ENCODE data around the gene ATP6V1G3.
"Not testable (repeated sequence)": the region's sequence is repeated elsewhere in the genome, so short reads cannot be mapped to it uniquely, and the experiment has no call there.

ATP6V1G3 gene

DNA sequence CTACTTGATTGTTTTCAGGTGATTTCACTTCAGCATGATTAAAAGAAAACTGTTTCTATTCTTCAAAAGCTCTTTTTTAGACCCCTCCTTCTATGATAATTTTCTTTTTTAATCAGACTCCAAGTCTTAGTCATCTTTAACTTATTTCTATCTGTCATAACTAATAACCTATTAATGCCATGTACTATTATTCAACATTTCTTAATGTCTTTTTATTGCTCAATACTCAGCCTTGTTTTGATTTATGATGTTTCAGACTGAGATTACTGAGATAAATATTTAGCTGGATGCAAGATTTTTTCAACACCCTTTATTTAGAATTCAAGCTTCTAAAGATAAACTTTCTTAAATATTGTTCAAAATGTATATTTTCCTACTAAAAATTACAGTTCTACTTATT lies 53.6 kb downstream of the ATP6V1G3 start:
- no peak for ATAC-seq (replicated peaks)
- Mint-ChIP-seq H3K4me1 (ENCODE audit: low read depth in 2 of 2) (peaks cover 2 to 15% of the 10 kb centered on the region in 2 donors), H3K27ac (no peak overlapping the region), H3K36me3 (ENCODE audit: insufficient read depth) (no peaks in the 10 kb centered on the region), H3K27me3 (no peaks in the 10 kb centered on the region), H3K4me3 (no peak overlapping the region), H3K9me3 (no peaks in the 10 kb centered on the region)
- DNase-seq = no peak

DNA sequence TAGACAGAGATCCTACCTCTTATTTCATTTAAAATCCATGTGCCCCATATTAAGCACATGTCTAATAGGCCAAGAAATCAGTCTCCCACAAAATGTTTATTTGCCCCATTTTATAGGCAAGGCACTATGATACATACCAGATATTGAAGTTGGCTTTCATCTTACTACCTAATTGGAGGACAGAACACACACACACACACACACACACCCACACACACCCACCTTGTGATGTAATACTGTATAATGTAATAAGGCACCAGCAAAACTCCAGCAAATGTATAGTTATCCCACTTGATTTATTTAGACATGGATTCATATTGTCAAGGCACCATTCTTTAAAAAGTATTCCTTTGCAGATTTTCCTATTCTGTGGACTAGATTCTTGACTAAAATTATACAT lies 56.8 kb downstream of the ATP6V1G3 start:
- ATAC-seq (replicated peaks) = no peak
- H3K27ac Mint-ChIP-seq = no peak overlapping the region
- no peaks in the 10 kb centered on the region for H3K36me3 Mint-ChIP-seq (ENCODE audit: insufficient read depth)

GRCh38 chr1:198483006-198483405 lies 57.5 kb downstream of the ATP6V1G3 start:
- ATAC-seq (replicated peaks) (no peak), DNase-seq (no peak)
- Mint-ChIP-seq H3K27me3 (no peaks in the 10 kb centered on the region), H3K27ac (no peak overlapping the region), H3K9me3 (no peaks in the 10 kb centered on the region), H3K36me3 (ENCODE audit: insufficient read depth) (no peaks in the 10 kb centered on the region), H3K4me1 (ENCODE audit: low read depth in 2 of 2) (peaks cover 2 to 8% of the 10 kb centered on the region in 2 donors), H3K4me3 (no peak overlapping the region)

More for the DNA sequence above, 56.8 kb downstream of the ATP6V1G3 start:
- H3K27me3 Mint-ChIP-seq = no peaks in the 10 kb centered on the region
- no peak overlapping the region for H3K4me3 Mint-ChIP-seq
- H3K4me1 Mint-ChIP-seq (ENCODE audit: low read depth in 2 of 2) = peaks cover 2 to 8% of the 10 kb centered on the region in 2 donors
- DNase-seq = no peak
- H3K9me3 Mint-ChIP-seq = no peaks in the 10 kb centered on the region

DNA sequence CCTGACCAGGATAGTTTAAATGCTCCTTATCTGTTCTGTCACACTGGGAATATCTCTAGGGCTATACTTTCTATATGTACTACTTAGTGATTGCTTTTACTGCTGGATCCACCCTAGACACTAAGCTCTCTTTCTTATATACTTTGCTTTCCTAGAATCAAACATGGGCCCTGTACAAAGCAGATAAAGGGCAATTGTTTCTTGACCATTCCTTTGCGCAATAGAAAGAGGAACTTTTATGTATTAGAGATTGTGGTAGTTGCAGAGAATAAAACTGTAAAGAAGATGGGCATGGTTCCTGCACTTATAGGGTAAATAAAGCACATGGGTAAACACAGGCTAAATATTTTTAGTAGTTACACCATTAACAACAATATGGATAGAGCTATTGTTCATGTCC lies 58.8 kb downstream of the ATP6V1G3 start:
- Mint-ChIP-seq H3K4me1 (ENCODE audit: low read depth in 2 of 2) (peaks cover 2 to 8% of the 10 kb centered on the region in 2 donors), H3K36me3 (ENCODE audit: insufficient read depth) (peaks cover 3% of the 10 kb centered on the region), H3K27me3 (no peaks in the 10 kb centered on the region), H3K27ac (no peak overlapping the region), H3K4me3 (no peak overlapping the region), H3K9me3 (no peaks in the 10 kb centered on the region)
- ATAC-seq (replicated peaks) = no peak
- no peak for DNase-seq

GRCh38 chr1:198480876-198481275 lies 59.6 kb downstream of the ATP6V1G3 start:
- H3K27me3 Mint-ChIP-seq = no peaks in the 10 kb centered on the region
- H3K4me3 Mint-ChIP-seq = no peak overlapping the region
- peaks cover 1 to 7% of the 10 kb centered on the region in 2 donors for H3K4me1 Mint-ChIP-seq (ENCODE audit: low read depth in 2 of 2)
- H3K9me3 Mint-ChIP-seq = no peaks in the 10 kb centered on the region
- ATAC-seq (replicated peaks) (no peak), DNase-seq (no peak)
- H3K36me3 Mint-ChIP-seq (ENCODE audit: insufficient read depth) = peaks cover 3% of the 10 kb centered on the region
- H3K27ac Mint-ChIP-seq = no peak overlapping the region

DNA sequence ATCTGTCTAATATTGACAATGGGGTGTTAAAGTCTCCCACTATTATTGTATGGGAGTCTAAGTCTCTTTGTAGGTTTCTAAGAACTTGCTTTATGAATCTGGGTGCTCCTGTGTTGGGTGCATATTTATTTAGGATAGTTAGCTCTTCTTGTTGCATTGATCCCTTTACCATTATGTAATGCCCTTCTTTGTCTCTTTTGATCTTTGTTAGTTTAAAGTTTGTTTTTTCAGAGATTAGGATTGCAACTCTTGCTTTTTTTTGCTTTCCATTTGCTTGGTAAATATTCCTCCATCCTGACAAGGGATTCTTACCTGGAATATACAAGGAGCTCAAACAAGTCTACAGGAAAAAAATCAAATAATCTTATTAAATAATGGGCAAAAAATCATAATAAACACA lies 63.1 kb downstream of the ATP6V1G3 start:
- not testable (repeated sequence) for H3K27me3 Mint-ChIP-seq; ATAC-seq (replicated peaks); H3K9me3 Mint-ChIP-seq; H3K27ac Mint-ChIP-seq; H3K4me3 Mint-ChIP-seq; H3K36me3 Mint-ChIP-seq (ENCODE audit: insufficient read depth); DNase-seq
- H3K4me1 Mint-ChIP-seq (ENCODE audit: low read depth in 2 of 2) = peaks cover 0 to 11% of the 10 kb centered on the region in 2 donors
